Lung (tissue), 16 donors: ENCODE data around the gene TMEM161A. TPM values are rescaled to one million over a fixed set of nuclear protein-coding genes. Genes with fewer than 3 reads are reported as not detected.

ENCODE experiments used
- ATAC-seq: fragments of 200-7000 bp; cut with Tn5 transposase; one replicate; pipeline ENCODE4 v1.9.1; 2020; ENCODE audit warnings: moderate number of reproducible peaks; ENCODE audit not compliant: insufficient read depth, low FRiP score
- DNase-seq, 3 donors: peaks; one replicate each; pipeline ENCODE4 v3.0.0-alpha.2; 2013 to 2017
- H3K27ac ChIP-seq, 2 donors: one replicate each; pipeline ENCODE4 v1.5.1; 2013; ENCODE audit warnings: mild to moderate bottlenecking in 2 of 2, moderate library complexity in 2 of 2, control low read depth in 1 of 2, inconsistent platforms in 1 of 2, low read depth in 1 of 2, low read length in 1 of 2
- H3K27me3 ChIP-seq, 3 donors: one replicate each; pipeline ENCODE4 v1.5.1; 2013; ENCODE audit warnings: low read length in 2 of 3; ENCODE audit not compliant: control insufficient read depth in 3 of 3, insufficient read depth in 3 of 3
- H3K36me3 ChIP-seq, 4 donors: one replicate each; pipeline ENCODE4 v1.5.1; 2013; ENCODE audit warnings: low read length in 4 of 4, mild to moderate bottlenecking in 1 of 4, moderate library complexity in 1 of 4; ENCODE audit not compliant: control insufficient read depth in 4 of 4, insufficient read depth in 4 of 4
- H3K4me1 ChIP-seq, 5 donors: one replicate each; pipeline ENCODE4 v1.5.1; 2013; ENCODE audit warnings: low read length in 5 of 5, mild to moderate bottlenecking in 2 of 5, moderate library complexity in 1 of 5; ENCODE audit not compliant: control insufficient read depth in 5 of 5, insufficient read depth in 5 of 5
- H3K4me3 ChIP-seq: one replicate; pipeline ENCODE4 v1.5.1; 2013; ENCODE audit warnings: mild to moderate bottlenecking, control low read depth, moderate library complexity
- H3K9ac ChIP-seq, 2 donors: one replicate each; pipeline ENCODE4 v1.5.1; 2013; ENCODE audit warnings: low read length in 2 of 2, control low read depth in 1 of 2; ENCODE audit not compliant: insufficient read depth in 1 of 2
- H3K9me3 ChIP-seq, 4 donors: one replicate each; pipeline ENCODE4 v1.5.1; 2013; ENCODE audit warnings: low read length in 3 of 4, mild to moderate bottlenecking in 1 of 4, moderate library complexity in 1 of 4; ENCODE audit not compliant: control insufficient read depth in 4 of 4, insufficient read depth in 3 of 4
- CTCF ChIP-seq: IDR thresholded peaks from 2 replicates; pipeline ENCODE4 v1.5.1; 2012; ENCODE audit warnings: mild to moderate bottlenecking; ENCODE audit errors: control extremely low read depth, extremely low read depth
- WGBS, 2 donors: extraction: QIAGEN DNeasy Blood & Tissue Kit; methylation state at CpG; one replicate each; pipeline ENCODE4 v1.1.7; 2013; 5-methylcytosine and 5-hydroxymethylcytosine counted together
- long read RNA-seq, 5 donors: transcript quantifications; one replicate each; lab custom pipeline, GENCODE V29; 2026
- polyA plus RNA-seq, 2 donors: library from polyadenylated mRNA; stranded (reverse); fragments of 200-250 nt; gene quantifications; one replicate each; pipeline ENCODE4 v1.2.1, GENCODE V29; 2013
- total RNA-seq, 2 donors: library from RNA; depleted of rRNA in 1 of 2; stranded (reverse); fragments of >200 nt in 1 of 2; gene quantifications; one replicate each; pipeline ENCODE4 v1.2.1, GENCODE V29; 2014 to 2021
- donor health status: control.
- donor health status: control.
- donor health status: Bipolar disorder and iron deficiency.
- donor health status: healthy.
- donor health status: DM: yes; HTN: yes; CAD: no.

The TMEM161A gene
- 10 to 100 TPM; 18.1 to 32.2 TPM for total RNA-seq
- 10 to 100 TPM; 18.9 to 27.4 TPM for polyA plus RNA-seq
- long read RNA-seq, donor 1, transcript TMEM161A-201 (12 exons, 1,820 nt), result major isoform, 6 of 22 reads
- long read RNA-seq, donor 1, partial matches to known transcripts, result 14 of 22 reads
- long read RNA-seq, donor 1, other reads (novel, unspliced or antisense), result 0 of 22 reads
- long read RNA-seq, donor 2, partial matches to known transcripts, result 0 of 2 reads
- long read RNA-seq, donor 2, other reads (novel, unspliced or antisense), result 0 of 2 reads
- long read RNA-seq, donor 3, partial matches to known transcripts, result 0 of 2 reads
- long read RNA-seq, donor 3, other reads (novel, unspliced or antisense), result 0 of 2 reads
- long read RNA-seq, donor 4, partial matches to known transcripts, result 0 of 4 reads
- long read RNA-seq, donor 4, other reads (novel, unspliced or antisense), result 0 of 4 reads
- long read RNA-seq, donor 5, transcript TMEM161A-201 (12 exons, 1,820 nt), result major isoform, 5 of 19 reads
- long read RNA-seq, donor 5, partial matches to known transcripts, result 13 of 19 reads
- long read RNA-seq, donor 5, other reads (novel, unspliced or antisense), result 0 of 19 reads

- DNase-seq, result peak; percentile 98 to 100 (median 99)
- Histone ChIP-seq H3K4me1 (peaks cover 0 to 7% (median 2%) of the 10 kb centered on the region in 5 donors), H3K27ac (peak within 1 kb of the TSS; percentile 79 to 82), H3K9ac (peak within 1 kb of the TSS; percentile 73 to 99), H3K36me3 (no peaks in the 10 kb centered on the region), H3K4me3 (peak within 1 kb of the TSS; percentile 79), H3K27me3 (no peaks in the 10 kb centered on the region), H3K9me3 (no peaks in the 10 kb centered on the region)
- ATAC-seq, result peak; percentile 98
- TF ChIP-seq CTCF, result no peak
- 2 to 3% methylated on average over 42 of the region's 42 CpGs for WGBS, 2 donors
These were observed at the start of gene TMEM161A for GRCh38 chr19:19138109-19138981. Gene TMEM161A, minus strand, starts transcription at chr19:19138478. Its CDS starts 50 bp downstream, at chr19:19138428.

- no peaks in the 10 kb centered on the region for H3K27me3 ChIP-seq
- WGBS, 2 donors, result 95 to 98% methylated on average over 14 of the region's 14 CpGs
- H3K9me3 ChIP-seq, result no peaks in the 10 kb centered on the region
- ATAC-seq (no peak), DNase-seq (no peak)
- H3K4me1 ChIP-seq, result peaks cover 0 to 9% (median 8%) of the 10 kb centered on the region in 5 donors
- peak overlapping the region in 1 of 2 donors; percentile 57 for H3K27ac ChIP-seq
- TF ChIP-seq CTCF, result no peak
- no peak overlapping the region for H3K9ac ChIP-seq
- H3K4me3 ChIP-seq, result no peak overlapping the region
- peaks cover 0 to 15% (median 5%) of the 10 kb centered on the region in 4 donors for H3K36me3 ChIP-seq
These were observed 48.5 kb upstream of the TMEM161A start for GRCh38 chr19:19186742-19187141.

- Histone ChIP-seq H3K27me3 (no peaks in the 10 kb centered on the region), H3K9me3 (no peaks in the 10 kb centered on the region), H3K27ac (no peak overlapping the region), H3K36me3 (peaks cover 5 to 15% (median 7%) of the 10 kb centered on the region in 4 donors), H3K4me3 (no peak overlapping the region), H3K9ac (no peak overlapping the region), H3K4me1 (peaks cover 0 to 8% (median 5%) of the 10 kb centered on the region in 5 donors)
- WGBS, 2 donors, result 74 to 77% methylated on average over 9 of the region's 9 CpGs
- DNase-seq (no peak), ATAC-seq (peak; percentile 17)
- no peak for TF ChIP-seq CTCF
These were observed 47.8 kb upstream of the TMEM161A start for GRCh38 chr19:19185853-19186740.
